Limb (tissue), 2 donors: Measurements from ENCODE around the gene ZNF555.
"Not testable (repeated sequence)": the region's sequence is repeated elsewhere in the genome, so short reads cannot be mapped to it uniquely, and the experiment has no call there.

ENCODE experiments used
- DNase-seq, 2 donors: peaks; one replicate each; pipeline ENCODE4 v3.0.0-alpha.2; 2016; ENCODE audit errors: extremely low spot score in 2 of 2

Gene ZNF555

GRCh38 chr19:2807379-2808128 is 33.7 kb upstream of the ZNF555 start:
- no peak for DNase-seq

- no peak for DNase-seq
These were observed 32.9 kb upstream of the ZNF555 start for GRCh38 chr19:2808129-2808941.

- no peak for DNase-seq
These were observed 31.7 kb upstream of the ZNF555 start for GRCh38 chr19:2809387-2810140.

GRCh38 chr19:2810141-2811091 is 30.9 kb upstream of the ZNF555 start:
- no peak for DNase-seq

- DNase-seq = no peak
These were observed 30.0 kb upstream of the ZNF555 start for GRCh38 chr19:2811221-2811722.

GRCh38 chr19:2811735-2812413 is 29.4 kb upstream of the ZNF555 start:
- no peak for DNase-seq

- DNase-seq = no peak
These were observed 28.7 kb upstream of the ZNF555 start for GRCh38 chr19:2812414-2813234.

- DNase-seq = no peak
These were observed 27.8 kb upstream of the ZNF555 start for GRCh38 chr19:2813235-2814160.

- DNase-seq = no peak
These were observed 26.8 kb upstream of the ZNF555 start for GRCh38 chr19:2814426-2814825.

- DNase-seq = no peak
These were observed 26.1 kb upstream of the ZNF555 start for GRCh38 chr19:2815191-2815614.

- DNase-seq = no peak
These were observed 25.4 kb upstream of the ZNF555 start for GRCh38 chr19:2815923-2816322.

- no peak for DNase-seq
These were observed 24.6 kb upstream of the ZNF555 start for GRCh38 chr19:2816641-2817040.

- not testable (repeated sequence) for DNase-seq
These were observed 23.9 kb upstream of the ZNF555 start for GRCh38 chr19:2817237-2817829.

- DNase-seq = peak; percentile 96 to 99
These were observed 21.6 kb upstream of the ZNF555 start, which contains the start of gene ZNF554 for GRCh38 chr19:2819540-2820111. ZNF554 (plus strand) TSS chr19:2819868; CDS start chr19:2820072, 204 bp downstream.

GRCh38 chr19:2820112-2820702 is 21.1 kb upstream of the ZNF555 start:
- DNase-seq = no peak

- no peak for DNase-seq
These were observed 18.4 kb upstream of the ZNF555 start for GRCh38 chr19:2822846-2823245.

- DNase-seq = no peak
These were observed 17.6 kb upstream of the ZNF555 start for GRCh38 chr19:2823646-2824045.
